KMS-11 (cell line): ENCODE results near the gene C13orf46.

Source experiments
- H2AFZ ChIP-seq: fragments of 200-600 bp; sonication (generic); 2 replicates; pipeline ENCODE4 v1.6.1; 2016; ENCODE audit warnings: antibody characterized with exemption, mixed run types, low read depth
- H3K27ac ChIP-seq: fragments of 200-600 bp; sonication (generic); 2 replicates; pipeline ENCODE4 v1.6.1; 2016; ENCODE audit warnings: mild to moderate bottlenecking, mixed run types
- H3K27me3 ChIP-seq: fragments of 200-600 bp; sonication (generic); 2 replicates; pipeline ENCODE4 v1.6.1; 2017; ENCODE audit warnings: mild to moderate bottlenecking, low read depth, mixed run types, moderate library complexity; ENCODE audit not compliant: insufficient read depth
- H3K36me3 ChIP-seq: fragments of 200-600 bp; sonication (generic); 2 replicates; pipeline ENCODE4 v1.6.1; 2017; ENCODE audit warnings: mild to moderate bottlenecking, mixed run types; ENCODE audit not compliant: insufficient read depth
- H3K4me1 ChIP-seq: fragments of 200-600 bp; sonication (generic); 2 replicates; pipeline ENCODE4 v1.6.1; 2016; ENCODE audit warnings: mild to moderate bottlenecking, low read depth, mixed run types; ENCODE audit not compliant: poor library complexity, severe bottlenecking
- H3K4me2 ChIP-seq: fragments of 200-600 bp; sonication (generic); 2 replicates; pipeline ENCODE4 v1.7.0; 2016; ENCODE audit warnings: mild to moderate bottlenecking, mixed run types
- H3K4me3 ChIP-seq: fragments of 200-600 bp; sonication (generic); IDR thresholded peaks from 2 replicates; pipeline ENCODE4 v1.6.1; 2017; ENCODE audit warnings: low read depth, low read length, mixed read lengths; ENCODE audit not compliant: insufficient read depth
- H3K79me2 ChIP-seq: fragments of 200-600 bp; sonication (generic); 2 replicates; pipeline ENCODE4 v1.6.1; 2016; ENCODE audit warnings: low read depth, mixed run types; ENCODE audit not compliant: insufficient read depth
- H3K9ac ChIP-seq: fragments of 200-600 bp; sonication (generic); 2 replicates; pipeline ENCODE4 v1.6.1; 2016; ENCODE audit warnings: mild to moderate bottlenecking, mixed run types
- H4K20me1 ChIP-seq: fragments of 200-600 bp; sonication (generic); 2 replicates; pipeline ENCODE4 v1.6.1; 2016; ENCODE audit warnings: mild to moderate bottlenecking, mixed run types; ENCODE audit not compliant: insufficient read depth
- CTCF ChIP-seq: fragments of 200-600 bp; sonication (generic); conservative IDR thresholded peaks from 2 replicates; pipeline ENCODE4 v1.6.1; 2017; ENCODE audit warnings: low read depth, mild to moderate bottlenecking, antibody characterized with exemption, low read length, moderate library complexity, mixed read lengths

C13orf46 gene

GRCh38 chr13:114011226-114011625 is 37.4 kb upstream of the C13orf46 start:
- Histone ChIP-seq H3K27me3 (no peaks in the 10 kb centered on the region), H3K9ac (no peak overlapping the region), H3K36me3 (no peaks in the 10 kb centered on the region), H4K20me1 (no peaks in the 10 kb centered on the region), H3K27ac (no peak overlapping the region), H3K4me1 (no peaks in the 10 kb centered on the region), H3K79me2 (no peaks in the 10 kb centered on the region), H3K4me2 (no peak overlapping the region), H3K4me3 (no peak overlapping the region), H2AFZ (no peak overlapping the region)
- no peak for TF ChIP-seq CTCF

GRCh38 chr13:114010401-114011101 is 36.7 kb upstream of the C13orf46 start:
- no peaks in the 10 kb centered on the region for H4K20me1 ChIP-seq
- H3K9ac ChIP-seq = no peak overlapping the region
- H3K27me3 ChIP-seq = no peaks in the 10 kb centered on the region
- H3K79me2 ChIP-seq = no peaks in the 10 kb centered on the region
- no peak for TF ChIP-seq CTCF
- H3K36me3 ChIP-seq = no peaks in the 10 kb centered on the region
- H3K27ac ChIP-seq = no peak overlapping the region
- H3K4me1 ChIP-seq = no peaks in the 10 kb centered on the region
- no peak overlapping the region for H3K4me3 ChIP-seq
- H3K4me2 ChIP-seq = no peak overlapping the region
- H2AFZ ChIP-seq = no peak overlapping the region

- Histone ChIP-seq H3K9ac (no peak overlapping the region), H3K36me3 (no peaks in the 10 kb centered on the region), H3K27ac (no peak overlapping the region), H3K4me2 (no peak overlapping the region), H3K4me1 (no peaks in the 10 kb centered on the region), H3K79me2 (no peaks in the 10 kb centered on the region), H3K27me3 (no peaks in the 10 kb centered on the region), H2AFZ (no peak overlapping the region), H4K20me1 (no peaks in the 10 kb centered on the region), H3K4me3 (no peak overlapping the region)
- no peak for TF ChIP-seq CTCF
Measured at GRCh38 chr13:114009590-114010400, 35.9 kb upstream of the C13orf46 start.

- TF ChIP-seq CTCF = no peak
Measured at GRCh38 chr13:114008964-114009589, 35.2 kb upstream of the C13orf46 start.

More at GRCh38 chr13:114008964-114009589, 35.2 kb upstream of the C13orf46 start:
- H3K27me3 ChIP-seq = no peaks in the 10 kb centered on the region
- no peak overlapping the region for H3K27ac ChIP-seq
- H3K36me3 ChIP-seq = no peaks in the 10 kb centered on the region
- H3K4me3 ChIP-seq = no peak overlapping the region
- no peak overlapping the region for H3K4me2 ChIP-seq
- no peak overlapping the region for H2AFZ ChIP-seq
- H3K79me2 ChIP-seq = no peaks in the 10 kb centered on the region
- H3K4me1 ChIP-seq = no peaks in the 10 kb centered on the region
- H3K9ac ChIP-seq = no peak overlapping the region
- no peaks in the 10 kb centered on the region for H4K20me1 ChIP-seq
